ENCODE results near the gene TTL. TPM values are rescaled to one million over a fixed set of nuclear protein-coding genes. Genes with fewer than 3 reads are reported as not detected.

The TTL gene
- total and polyA plus RNA-seq, 2 of the 13 experiments (the other 11 are each of a cell fraction or from before 2014, with no cell fraction given): 19.0 to 59.8 TPM

GRCh38 chr2:112481050-112481527, 867 bp upstream of the TTL start (continued):
- TF ChIP-seq, protein P1, sequence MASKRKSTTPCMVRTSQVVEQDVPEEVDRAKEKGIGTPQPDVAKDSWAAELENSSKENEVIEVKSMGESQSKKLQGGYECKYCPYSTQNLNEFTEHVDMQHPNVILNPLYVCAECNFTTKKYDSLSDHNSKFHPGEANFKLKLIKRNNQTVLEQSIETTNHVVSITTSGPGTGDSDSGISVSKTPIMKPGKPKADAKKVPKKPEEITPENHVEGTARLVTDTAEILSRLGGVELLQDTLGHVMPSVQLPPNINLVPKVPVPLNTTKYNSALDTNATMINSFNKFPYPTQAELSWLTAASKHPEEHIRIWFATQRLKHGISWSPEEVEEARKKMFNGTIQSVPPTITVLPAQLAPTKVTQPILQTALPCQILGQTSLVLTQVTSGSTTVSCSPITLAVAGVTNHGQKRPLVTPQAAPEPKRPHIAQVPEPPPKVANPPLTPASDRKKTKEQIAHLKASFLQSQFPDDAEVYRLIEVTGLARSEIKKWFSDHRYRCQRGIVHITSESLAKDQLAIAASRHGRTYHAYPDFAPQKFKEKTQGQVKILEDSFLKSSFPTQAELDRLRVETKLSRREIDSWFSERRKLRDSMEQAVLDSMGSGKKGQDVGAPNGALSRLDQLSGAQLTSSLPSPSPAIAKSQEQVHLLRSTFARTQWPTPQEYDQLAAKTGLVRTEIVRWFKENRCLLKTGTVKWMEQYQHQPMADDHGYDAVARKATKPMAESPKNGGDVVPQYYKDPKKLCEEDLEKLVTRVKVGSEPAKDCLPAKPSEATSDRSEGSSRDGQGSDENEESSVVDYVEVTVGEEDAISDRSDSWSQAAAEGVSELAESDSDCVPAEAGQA (IDR thresholded peaks at IDR 0.05; ENCODE audit: low read depth): no peak
- TF ChIP-seq, protein P1 (CRISPR knock-in tag; IDR thresholded peaks at IDR 0.05; ENCODE audit: borderline replicate concordance): no peak
- TF ChIP-seq NRL (CRISPR knock-in tag; IDR thresholded peaks at IDR 0.05; ENCODE audit: borderline replicate concordance) (no peak; the same call in 1 of the 2 replicates), ZNF740 (CRISPR knock-in tag; IDR thresholded peaks at IDR 0.05) (no peak), ZNF333 (CRISPR knock-in tag; IDR thresholded peaks at IDR 0.05; ENCODE audit: borderline replicate concordance) (peak; percentile 75; the same call in 1 of the 2 replicates), HOXA5 (CRISPR knock-in tag; IDR thresholded peaks at IDR 0.05) (no peak), BRF2 (CRISPR knock-in tag; IDR thresholded peaks at IDR 0.05) (no peak), ZNF441 (CRISPR knock-in tag; IDR thresholded peaks at IDR 0.05; ENCODE audit: borderline replicate concordance) (peak; percentile 88), ZNF143 (CRISPR knock-in tag; IDR thresholded peaks at IDR 0.05) (peak; percentile 37; the same call in 1 of the 2 replicates), FOSL1 (CRISPR knock-in tag; IDR thresholded peaks at IDR 0.05; ENCODE audit: borderline replicate concordance) (no peak), MEF2D (CRISPR knock-in tag; IDR thresholded peaks at IDR 0.05) (peak; percentile 49), ZBTB26 (CRISPR knock-in tag; IDR thresholded peaks at IDR 0.05; ENCODE audit: borderline replicate concordance) (no peak), REXO4 (CRISPR knock-in tag; IDR thresholded peaks at IDR 0.05; ENCODE audit: borderline replicate concordance) (no peak), ZSCAN31 (CRISPR knock-in tag; IDR thresholded peaks at IDR 0.05; ENCODE audit: low read depth) (no peak; the same call in none of the 2 replicates), PAF1 (CRISPR knock-in tag; IDR thresholded peaks at IDR 0.05) (no peak), TBL1XR1 (IDR thresholded peaks at IDR 0.05; ENCODE audit: borderline replicate concordance, low read length, partially characterized antibody) (no peak), MZF1 (CRISPR knock-in tag; IDR thresholded peaks at IDR 0.05; ENCODE audit: borderline replicate concordance) (no peak), ADNP (CRISPR knock-in tag; IDR thresholded peaks at IDR 0.05) (no peak), TEAD2 (CRISPR knock-in tag; IDR thresholded peaks at IDR 0.05) (no peak), SAP130 (CRISPR knock-in tag; IDR thresholded peaks at IDR 0.05; ENCODE audit: low read depth) (peak; percentile 84)
- TF ChIP-seq, protein P2, sequence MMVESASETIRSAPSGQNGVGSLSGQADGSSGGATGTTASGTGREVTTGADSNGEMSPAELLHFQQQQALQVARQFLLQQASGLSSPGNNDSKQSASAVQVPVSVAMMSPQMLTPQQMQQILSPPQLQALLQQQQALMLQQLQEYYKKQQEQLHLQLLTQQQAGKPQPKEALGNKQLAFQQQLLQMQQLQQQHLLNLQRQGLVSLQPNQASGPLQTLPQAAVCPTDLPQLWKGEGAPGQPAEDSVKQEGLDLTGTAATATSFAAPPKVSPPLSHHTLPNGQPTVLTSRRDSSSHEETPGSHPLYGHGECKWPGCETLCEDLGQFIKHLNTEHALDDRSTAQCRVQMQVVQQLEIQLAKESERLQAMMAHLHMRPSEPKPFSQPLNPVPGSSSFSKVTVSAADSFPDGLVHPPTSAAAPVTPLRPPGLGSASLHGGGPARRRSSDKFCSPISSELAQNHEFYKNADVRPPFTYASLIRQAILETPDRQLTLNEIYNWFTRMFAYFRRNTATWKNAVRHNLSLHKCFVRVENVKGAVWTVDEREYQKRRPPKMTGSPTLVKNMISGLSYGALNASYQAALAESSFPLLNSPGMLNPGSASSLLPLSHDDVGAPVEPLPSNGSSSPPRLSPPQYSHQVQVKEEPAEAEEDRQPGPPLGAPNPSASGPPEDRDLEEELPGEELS (CRISPR knock-in tag; IDR thresholded peaks at IDR 0.05): peak; percentile 38; the same call in 1 of the 2 replicates
